Activated T-helper 1 cell treated with anti-CD3 and anti-CD28 coated beads, Interleukin-2, amount 50 U/mL, for 16 hours (primary cell): Measurements from ENCODE around the gene CLMP.

Experiments used
- DNase-seq, 2 donors: peaks; one replicate each; pipeline ENCODE4 v3.0.0-alpha.2; 2020; ENCODE audit warnings: low read depth in 1 of 2, low spot score in 1 of 2

Gene CLMP, protein sequence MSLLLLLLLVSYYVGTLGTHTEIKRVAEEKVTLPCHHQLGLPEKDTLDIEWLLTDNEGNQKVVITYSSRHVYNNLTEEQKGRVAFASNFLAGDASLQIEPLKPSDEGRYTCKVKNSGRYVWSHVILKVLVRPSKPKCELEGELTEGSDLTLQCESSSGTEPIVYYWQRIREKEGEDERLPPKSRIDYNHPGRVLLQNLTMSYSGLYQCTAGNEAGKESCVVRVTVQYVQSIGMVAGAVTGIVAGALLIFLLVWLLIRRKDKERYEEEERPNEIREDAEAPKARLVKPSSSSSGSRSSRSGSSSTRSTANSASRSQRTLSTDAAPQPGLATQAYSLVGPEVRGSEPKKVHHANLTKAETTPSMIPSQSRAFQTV

DNA sequence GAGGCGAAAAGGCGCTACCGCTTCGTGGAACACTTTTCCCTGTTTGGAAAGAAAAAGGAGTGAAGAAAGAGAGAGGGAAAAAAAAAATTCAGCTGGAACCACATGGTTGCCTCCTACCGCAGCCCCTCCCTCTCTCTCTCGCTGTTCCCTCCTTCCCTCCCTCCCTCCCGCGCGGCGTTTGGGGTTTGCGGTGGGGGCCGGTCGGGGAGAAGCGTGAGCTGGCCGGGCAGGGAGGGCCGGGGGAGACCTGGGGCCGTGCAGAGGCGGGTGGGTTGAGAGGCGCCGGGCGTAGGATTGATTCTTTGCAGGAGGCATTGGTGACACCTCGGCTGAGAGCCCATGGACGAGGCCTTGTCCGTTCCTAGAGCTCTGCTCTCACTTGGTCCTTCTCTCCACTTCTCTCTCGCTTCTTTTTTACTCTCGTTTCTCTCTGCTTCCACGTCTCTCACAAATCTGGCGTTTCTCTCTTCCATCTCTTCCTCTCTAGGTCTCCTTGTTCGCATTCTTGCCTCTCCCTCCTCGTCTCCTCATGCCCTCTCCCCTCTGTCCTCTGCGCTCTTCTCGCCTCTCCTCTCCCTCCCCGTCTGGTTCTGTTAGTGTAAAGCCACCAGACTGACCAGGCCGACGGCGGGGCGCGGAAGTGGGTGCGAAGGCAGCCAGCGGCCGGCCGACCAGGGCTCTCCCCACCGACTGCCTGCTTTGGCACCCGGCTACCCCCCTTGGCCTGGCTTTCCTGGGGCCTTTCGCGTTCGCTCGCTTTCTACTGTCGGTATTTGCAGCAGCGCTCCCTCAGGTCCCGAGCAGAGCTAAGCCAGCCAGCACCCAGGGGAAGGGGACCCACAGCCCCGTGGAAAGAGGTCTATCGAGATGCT lies at the start of gene CLMP:
Gene CLMP, minus strand, starts transcription at position 61 of the 872 bp plus-strand sequence. CDS start 308 bp downstream, outside the sequence.
- DNase-seq, result no peak

DNA sequence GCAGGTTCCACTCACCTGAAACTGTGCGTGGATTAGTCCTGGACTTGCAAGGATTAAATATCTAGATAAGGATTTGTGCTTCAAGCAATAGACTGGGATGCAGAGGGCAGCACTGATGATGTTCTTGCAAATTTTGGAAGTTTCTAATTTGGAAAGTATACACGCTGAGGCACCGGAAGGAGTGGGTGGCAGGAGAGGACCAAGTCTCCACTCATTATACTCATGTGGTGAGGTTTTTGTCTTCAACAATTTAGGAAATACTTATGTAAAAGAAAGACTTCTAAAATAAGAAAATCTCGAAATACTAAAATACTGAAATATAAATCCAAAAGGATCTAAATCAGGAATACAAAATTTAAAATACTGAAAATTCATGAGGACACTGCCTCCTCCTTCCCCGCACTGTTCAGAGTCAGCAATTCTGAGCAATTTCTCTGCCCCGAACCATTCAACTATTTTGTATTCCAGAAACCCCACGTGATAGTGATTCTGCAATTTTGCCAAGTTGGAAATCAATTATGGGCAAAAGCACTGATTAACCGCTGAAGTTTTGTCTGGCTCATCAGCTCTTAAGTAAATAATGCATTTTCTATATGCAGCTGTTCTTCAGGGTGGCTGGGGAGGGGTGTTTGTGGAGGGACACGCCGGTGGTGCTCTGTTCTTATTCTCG lies 47.0 kb upstream of the CLMP start:
- no peak for DNase-seq

DNA sequence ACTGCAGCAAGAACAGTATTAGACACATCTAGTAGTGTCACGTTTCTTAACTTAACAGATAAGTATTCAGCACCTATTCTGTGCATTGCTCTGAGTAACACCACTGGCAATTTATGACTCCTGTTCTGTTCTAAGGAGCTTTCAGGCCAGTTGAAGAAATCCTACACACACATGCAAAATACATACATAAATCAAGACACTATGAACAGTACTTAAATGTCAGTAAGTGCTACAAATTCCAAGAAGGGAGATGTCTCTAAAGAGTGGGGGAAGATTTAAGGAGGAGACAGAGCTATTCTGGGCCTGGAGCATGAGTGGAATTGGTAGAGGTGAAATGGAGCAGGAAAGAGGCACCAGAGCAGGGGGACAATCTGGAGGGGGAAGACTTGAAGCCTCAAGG lies 46.2 kb upstream of the CLMP start:
- DNase-seq, result no peak

DNA sequence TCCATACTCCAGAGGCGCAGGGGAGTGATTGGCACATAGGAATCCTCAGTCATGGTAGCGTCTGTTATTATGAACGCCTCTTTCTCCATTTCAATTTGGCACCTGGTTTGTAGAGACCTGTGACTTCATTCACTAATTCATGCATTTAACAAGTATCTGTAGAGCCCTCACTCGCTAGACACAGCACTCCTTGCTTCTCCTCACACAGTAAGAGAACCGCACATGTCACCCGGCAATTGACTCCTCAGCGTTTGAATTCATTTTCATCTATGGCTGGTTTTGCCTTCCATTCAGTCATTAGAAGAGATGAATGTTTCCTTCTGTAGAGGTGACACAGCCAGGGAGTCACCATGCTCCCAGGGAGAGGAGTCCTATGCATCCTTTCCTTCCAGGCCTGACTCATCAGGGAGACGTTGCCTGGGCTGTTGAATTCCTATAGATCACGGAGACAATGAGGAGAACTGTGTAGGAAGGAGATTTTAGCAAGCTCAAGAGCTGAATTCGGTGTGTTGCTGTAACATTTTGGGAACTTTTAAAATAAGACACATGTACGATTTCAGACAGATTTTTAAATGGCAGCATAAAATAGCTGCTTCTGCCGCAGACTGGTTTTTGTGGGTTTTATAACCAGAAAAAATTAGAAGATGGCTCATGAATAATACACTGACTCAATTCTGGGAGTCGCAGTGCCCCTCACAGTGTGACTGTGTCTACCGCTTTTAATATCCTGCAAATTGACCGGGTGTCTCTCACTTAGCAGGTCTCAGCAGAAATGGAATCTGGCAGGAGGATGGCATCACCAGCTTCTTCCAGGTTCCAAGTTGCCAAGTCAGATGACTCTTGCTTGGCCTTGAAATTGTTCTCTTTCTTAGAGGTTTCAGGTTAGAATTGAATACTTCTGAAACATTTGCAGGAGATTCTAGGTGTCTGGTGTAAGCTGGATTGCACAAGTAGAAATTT lies 44.4 kb upstream of the CLMP start:
- DNase-seq, result no peak

DNA sequence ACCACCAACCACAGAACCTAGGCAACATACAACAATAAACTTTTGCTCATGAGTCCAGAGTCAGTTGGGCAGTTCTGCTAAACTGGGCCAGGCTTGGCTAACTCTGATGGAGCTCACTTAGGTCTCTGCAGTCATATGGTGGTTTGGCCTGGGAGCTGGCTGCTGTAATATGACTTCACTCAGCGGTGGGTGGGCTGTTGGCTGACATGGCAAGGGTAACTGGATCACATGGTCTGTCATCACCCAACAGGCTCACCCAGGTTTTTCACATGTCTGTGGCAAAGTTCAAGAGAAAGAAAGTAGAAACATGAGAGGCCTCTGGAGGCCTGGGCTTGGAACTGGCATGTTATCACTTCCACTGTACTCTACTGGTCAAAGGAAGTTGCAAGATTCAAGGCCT lies 43.2 kb upstream of the CLMP start:
- DNase-seq, result no peak

DNA sequence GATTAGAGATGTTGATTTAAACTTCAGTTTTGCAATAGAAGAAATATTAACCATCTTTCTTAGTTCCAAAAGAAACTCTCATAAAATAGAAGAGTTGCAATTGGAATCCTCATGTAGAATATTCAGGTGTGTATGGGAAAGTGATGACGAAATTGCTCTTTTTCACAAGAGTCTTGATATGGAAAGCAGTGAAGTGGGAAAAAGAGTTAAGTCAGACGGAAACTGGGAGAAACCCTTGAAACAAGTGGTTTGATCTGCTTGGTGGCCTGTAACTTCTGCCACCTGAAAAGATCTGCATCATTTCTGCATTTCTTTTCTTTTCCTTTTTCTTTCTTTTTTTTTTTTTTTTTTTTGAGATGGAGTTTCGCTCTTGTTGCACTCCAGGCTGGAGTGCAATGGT lies 41.8 kb upstream of the CLMP start:
- no peak for DNase-seq

DNA sequence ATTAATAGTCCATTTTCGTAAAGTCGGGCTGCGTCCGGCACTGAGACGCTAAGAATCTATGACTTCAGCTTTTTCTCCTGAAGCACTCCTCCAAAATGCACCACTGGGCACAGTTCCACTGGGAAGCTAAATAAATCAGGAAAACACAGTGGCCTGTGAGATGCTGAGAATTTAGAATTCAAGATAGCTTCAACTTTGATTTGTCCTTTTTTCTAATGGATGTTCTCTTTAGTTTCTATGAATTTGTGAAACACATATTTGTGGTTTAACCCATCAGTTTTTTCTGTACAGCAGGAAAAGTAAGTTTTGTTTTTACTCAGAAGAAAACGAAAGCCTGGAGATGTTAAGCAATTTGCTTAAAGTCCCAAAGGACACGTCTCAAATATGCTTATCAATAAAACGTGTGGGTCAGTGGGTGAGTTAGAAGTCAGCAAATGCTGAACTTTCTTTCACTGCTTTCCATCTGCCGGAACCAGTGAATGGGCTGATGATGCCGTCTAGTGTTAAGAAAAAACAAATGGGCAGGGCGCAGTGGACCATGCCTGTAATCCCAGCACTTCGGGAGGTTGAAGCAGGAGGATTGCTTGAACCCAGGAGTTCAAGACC lies 40.7 kb upstream of the CLMP start:
- no peak for DNase-seq

DNA sequence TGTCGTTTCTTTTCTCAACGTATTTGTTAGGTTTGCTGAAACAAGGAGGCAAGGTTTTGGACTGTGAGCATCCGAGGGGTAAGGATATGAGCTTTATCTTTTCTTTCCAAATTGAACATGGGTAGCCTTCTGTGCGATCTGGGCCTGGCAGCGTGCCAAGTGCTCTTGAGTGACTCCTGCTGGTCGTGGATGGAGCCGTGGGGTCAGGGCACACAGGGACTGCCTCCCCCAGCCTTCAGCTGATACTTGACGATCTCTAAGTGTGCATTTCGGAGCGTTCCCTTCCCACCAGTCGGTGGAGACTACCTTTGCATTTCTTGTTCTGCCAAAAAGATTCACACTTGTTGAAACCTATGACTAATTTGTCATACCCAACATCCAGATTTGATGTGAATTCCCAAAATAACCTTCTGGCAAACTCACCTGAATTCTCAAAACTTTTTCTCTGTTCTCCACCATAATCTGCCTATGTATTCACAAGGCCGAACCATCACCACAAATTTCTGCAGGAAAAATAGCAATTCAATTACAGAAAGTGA lies 40.1 kb upstream of the CLMP start:
- peak in 1 of 2 donors; percentile 4 for DNase-seq

DNA sequence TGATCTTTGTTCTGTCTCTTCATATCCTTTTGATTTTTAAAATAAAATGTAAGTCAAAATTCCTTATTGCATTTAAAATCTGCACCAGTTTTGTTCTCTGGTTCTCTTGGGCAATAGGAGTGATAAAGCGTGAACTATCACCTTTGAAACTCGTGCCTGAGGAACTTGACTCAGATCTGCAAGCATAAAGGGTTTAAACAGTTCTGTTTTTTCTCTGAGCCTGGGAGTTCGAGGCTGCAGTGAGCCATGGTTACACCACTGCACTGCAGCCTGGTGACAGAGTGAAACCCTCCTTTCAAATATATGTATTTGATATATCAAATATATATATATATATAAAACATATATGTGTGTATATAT lies 38.9 kb upstream of the CLMP start:
- DNase-seq, result no peak

DNA sequence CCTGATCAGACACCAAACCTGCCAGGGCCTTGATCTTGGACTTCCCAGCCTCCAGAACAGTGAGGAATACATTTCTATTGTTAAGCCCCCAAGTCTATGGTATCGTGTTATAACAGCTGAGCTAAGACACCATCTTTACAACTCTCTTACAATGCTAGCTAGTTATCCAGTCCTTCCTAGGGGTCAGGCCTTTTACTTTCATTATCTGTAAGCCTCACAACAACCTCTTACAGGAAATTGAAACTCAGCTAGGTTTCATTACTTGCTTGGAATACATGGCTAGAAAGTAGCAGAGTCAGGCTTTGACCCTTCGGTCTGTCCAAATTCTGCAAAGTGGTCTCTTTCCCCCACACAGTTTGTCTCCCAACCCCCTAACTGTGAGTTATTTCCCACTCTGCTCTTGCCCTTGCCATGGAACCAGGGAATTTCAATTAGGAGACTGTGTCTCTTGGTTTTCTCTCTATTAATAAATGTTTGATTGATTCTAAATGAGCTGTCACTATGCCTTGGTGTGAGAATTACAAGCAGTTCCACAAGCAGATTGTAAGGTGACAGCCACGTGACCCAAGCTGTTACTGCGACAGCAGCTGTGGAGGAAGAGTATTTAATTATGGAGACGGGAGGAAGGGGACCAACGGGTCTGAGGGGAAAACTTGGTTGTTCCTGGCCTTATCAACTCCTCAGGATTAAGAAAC lies 38.4 kb upstream of the CLMP start:
- DNase-seq, result no peak

DNA sequence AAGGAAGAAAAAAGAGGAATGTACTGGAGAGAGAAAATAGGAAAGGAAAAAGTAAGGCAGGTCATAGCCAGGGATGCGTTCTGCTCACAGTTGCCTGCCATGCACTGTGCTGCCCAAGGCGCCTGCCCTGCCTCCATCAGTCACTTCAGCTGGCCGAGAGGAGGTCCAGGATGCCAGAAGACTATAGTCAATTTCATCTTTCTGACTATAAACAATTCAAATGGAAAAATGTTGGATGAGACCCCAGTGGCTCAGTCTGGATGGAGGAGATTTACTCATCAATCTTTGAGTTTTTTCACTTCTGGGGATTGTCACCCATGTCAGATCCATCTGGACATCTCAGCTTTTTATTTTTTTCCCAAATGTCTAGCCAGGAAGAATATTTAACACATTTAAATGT lies 36.7 kb upstream of the CLMP start:
- DNase-seq, result no peak

DNA sequence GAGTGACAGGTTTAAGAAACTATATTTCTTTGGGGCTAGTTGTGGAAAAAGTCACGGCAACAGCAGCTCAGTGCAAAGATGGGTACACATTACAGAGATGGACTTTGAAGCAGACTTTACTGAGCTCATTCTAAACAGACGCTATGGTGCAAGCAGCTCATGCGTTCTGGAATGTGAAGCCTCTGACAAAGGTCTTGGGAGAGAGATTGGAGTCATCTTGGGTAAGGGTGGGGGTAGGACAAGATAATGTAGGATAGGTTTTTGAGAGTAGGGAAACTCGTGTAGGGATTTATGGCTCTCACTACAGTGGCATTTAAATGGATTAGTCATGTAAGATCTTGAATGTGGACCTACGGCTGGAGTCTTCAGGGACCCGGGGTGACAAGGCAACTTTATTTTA lies 36.2 kb upstream of the CLMP start:
- DNase-seq, result no peak

DNA sequence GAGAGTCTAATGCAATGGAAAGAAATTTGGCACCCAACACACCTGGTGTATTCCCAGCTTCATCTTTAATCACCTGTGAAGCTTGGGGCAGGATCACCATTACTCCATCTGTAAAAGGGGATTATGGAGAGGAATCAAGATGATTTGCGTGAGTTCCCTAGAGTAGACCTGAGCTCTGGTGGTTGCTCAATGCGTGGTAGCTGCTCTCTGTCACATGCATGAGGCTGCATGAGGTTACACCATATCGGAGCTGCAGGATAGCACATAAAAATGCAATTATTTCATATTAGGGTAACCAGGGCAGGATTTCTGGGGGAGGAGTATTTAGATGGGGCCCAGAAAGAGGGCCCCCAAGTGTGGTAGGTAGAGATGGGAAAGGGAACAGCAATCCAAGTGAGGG lies 35.3 kb upstream of the CLMP start:
- DNase-seq, result no peak

DNA sequence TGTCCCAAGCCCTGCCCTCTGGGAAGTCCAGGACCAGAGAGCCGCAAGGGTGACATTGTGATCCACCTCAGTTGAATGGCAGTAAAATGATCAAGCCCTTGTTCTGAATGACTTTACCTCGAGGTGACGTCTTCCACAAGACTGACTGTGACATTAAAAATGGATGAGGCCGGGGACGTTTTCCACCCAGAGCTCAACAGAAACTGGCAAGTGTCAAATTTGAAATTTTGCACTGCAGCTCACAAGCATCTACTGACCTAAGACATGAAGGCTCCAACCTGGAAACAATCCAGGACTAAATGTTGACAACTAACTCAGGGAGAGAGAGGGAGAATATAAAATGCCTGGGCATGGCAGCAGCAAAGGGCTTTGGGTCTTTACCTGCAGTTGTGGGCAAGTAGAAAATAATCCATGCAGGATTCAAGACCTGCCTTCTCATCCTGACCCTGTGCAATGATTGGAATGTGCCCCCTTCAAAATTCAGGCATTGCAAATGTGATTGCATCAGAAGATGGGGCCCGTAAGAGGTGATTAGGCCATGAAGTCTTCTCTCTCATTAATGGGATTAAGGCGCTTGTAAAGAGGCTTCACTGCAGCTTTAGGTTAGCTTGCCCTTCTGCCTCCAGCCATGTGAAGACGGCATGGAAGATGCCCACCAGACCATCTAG lies 33.6 kb upstream of the CLMP start:
- DNase-seq, result no peak

DNA sequence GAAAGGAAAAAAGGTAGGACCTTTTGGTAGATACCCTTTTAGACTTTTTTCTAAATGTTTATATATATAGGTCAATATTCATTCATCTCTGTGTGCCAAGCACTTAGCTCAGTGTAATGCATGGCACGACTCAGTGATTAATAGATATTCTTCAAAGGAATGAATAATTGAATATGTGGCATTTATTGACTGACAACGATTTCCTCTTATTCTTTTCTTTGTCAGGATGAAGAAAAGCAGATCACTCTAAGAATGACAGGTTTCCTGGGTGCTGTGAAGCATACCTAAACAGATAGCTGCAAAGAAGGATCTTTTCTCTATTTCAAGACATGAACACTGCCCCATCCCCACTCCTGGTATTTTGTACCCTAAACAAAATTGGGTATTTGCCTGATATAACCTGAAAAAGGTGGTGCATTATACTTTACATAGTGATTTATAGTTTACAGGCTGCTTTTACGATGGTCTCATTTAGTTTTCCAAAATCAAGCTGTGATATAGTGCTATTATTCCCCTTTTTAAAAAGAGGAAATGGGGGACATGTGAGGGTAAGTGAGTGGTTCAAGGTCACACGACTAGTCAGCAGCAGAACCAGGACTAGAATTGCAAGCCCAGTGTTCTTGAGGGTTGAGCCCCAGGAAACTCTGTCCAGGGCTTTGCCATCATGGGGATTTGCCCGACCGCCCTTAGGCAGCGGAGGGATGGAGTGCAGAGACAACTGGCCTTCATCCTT lies 32.9 kb upstream of the CLMP start:
- DNase-seq, result no peak

DNA sequence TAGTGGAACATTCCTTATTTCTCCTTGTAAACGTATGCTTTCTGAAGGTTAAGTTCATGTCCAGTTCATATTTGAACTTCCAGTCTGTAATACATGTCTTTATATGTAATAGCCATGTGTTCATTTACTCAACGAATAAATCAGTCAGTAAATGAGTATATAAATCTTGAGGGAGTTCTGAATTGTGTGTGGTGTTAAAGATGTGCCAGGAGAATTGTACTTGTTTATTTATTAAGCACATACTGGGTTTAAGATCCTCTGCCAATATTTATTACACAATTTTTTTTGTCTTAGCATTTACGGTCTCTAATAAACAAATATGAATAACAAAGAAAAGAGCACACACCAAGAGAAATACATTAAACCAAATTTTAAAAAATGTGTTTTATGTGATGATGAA lies 26.5 kb upstream of the CLMP start:
- no peak for DNase-seq

DNA sequence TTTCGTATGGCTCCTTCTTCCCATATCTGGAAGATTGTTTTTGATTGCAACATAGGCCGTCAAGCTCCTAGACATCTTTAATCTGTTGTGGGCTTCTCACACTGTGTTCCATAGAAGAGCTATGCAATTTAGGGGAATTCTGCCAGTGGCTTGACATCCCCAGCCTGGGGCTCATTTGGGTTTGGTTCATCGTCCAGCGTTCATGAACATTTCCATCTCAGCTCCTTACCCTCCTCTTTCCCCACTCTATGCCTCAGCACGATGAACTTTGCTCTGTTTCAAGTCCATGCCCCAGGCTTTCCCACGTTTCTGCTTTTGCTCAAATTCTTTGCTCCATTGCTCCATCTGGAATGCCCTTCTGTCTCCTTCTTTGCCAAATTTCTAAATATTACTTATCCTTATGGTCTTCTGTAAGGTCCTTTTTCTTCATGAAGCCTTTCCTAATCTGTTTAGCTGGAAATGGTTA lies 26.1 kb upstream of the CLMP start:
- DNase-seq, result no peak

DNA sequence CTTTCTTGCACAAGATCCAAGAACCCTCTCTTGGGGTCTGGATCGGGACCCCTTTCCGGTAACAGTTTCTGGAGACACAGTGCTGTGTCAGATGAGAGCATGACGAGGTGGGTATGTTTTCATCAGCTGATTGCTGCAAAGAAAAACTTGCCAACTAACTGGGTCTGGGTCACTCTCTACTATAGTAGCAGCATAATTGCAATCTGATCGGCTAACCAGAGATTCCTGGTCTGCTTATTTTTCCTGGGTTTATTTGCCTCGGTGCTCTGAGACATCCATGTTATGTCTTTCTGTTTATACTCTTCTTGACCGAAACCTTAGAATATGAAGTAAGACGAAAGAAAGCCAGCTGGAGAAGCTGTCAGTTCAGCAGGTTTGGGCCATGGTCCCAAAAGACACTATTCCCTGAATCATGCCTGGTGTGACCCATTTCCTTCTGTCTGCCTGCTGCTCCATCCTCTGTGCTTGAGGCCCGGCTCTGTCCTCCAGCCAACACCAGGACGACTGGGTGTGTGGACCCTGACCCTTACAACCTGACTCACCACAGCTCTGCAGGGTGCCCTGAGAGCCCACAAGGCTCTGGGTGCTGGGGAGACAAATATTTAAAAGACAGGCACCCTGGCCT lies 24.1 kb upstream of the CLMP start:
- no peak for DNase-seq
